Measurements from ENCODE around the gene ATL3. TPM values are rescaled to one million over a fixed set of nuclear protein-coding genes. Genes with fewer than 3 reads are reported as not detected.

Gene ATL3
- total and polyA plus RNA-seq, 2 donors (not counting 1 experiment from before 2014, with no cell fraction given): 8.9 to 33.8 TPM

DNA sequence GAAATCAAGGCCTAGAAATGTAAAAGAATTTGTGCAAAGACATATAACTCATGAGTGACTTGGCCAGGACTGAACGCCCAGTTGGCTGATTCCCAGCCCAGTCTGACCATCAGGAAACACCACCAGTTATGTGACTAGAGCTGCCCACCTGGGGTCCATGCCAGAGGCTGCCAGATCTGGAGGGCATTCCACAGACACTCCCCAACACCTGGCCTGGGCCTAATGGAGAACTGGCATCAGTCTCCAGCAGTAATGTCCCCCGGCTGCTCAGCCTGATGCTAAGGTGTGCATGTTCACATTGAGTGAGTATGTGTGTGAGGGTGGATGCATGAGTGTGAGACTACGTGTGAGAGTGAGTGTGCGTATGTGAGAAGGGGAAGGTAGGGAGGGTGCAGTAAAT, 72.6 kb downstream of the ATL3 start:
- Mint-ChIP-seq H3K4me3 (no peak overlapping the region), H3K9me3 (ENCODE audit: insufficient read depth) (no peaks in the 10 kb centered on the region), H3K27ac (no peak overlapping the region), H3K27me3 (peaks cover 4% of the 10 kb centered on the region), H3K4me1 (no peaks in the 10 kb centered on the region)
- Histone ChIP-seq H4K20me1 (ENCODE audit: control insufficient read depth, insufficient read depth, low read length, poor library complexity, severe bottlenecking) (no peaks in the 10 kb centered on the region), H3K79me2 (ENCODE audit: control insufficient read depth, insufficient read depth, low read length) (no peaks in the 10 kb centered on the region), H3K36me3 (replicated peaks in 1 of 2; ENCODE audit: control extremely low read depth in 1 of 2, control insufficient read depth in 1 of 2, extremely low read depth in 1 of 2, insufficient read depth in 2 of 2, low read length in 1 of 2) (no peaks in the 10 kb centered on the region), H2AFZ (ENCODE audit: insufficient read depth, low read depth, low read length, poor library complexity, severe bottlenecking) (no peak overlapping the region), H3K4me2 (replicated peaks; ENCODE audit: low read depth, low read length, poor library complexity, severe bottlenecking) (no peak overlapping the region), H3K4me3 (ENCODE audit: control extremely low read depth in 1 of 5, extremely low read depth in 1 of 5, insufficient read depth in 1 of 5, low read depth in 2 of 5, low read length in 4 of 5) (no peak overlapping the region), H3K27me3 (replicated peaks in 1 of 4; ENCODE audit: control extremely low read depth in 1 of 4, control insufficient read depth in 3 of 4, insufficient read depth in 4 of 4, low read length in 3 of 4) (no peaks in the 10 kb centered on the region), H3K9ac (ENCODE audit: low read length) (no peak overlapping the region), H3K27ac (ENCODE audit: low read length in 2 of 2) (no peak overlapping the region), H3K4me1 (ENCODE audit: control insufficient read depth in 2 of 2, insufficient read depth in 2 of 2, low read length in 2 of 2) (no peaks in the 10 kb centered on the region), H3K9me3 (ENCODE audit: control extremely low read depth in 1 of 3, control insufficient read depth in 2 of 3, insufficient read depth in 1 of 3, low read length in 2 of 3) (no peaks in the 10 kb centered on the region)
- ChIA-PET POLR2A (no interaction called here), CTCF (no interaction called here)
- DNase-seq: no peak
- no peak for TF ChIP-seq EZH2 (IDR thresholded peaks at IDR 0.05; ENCODE audit: borderline replicate concordance, insufficient read depth, low read depth, low read length, poor library complexity, severe bottlenecking)
- TF ChIP-seq, protein P1, sequence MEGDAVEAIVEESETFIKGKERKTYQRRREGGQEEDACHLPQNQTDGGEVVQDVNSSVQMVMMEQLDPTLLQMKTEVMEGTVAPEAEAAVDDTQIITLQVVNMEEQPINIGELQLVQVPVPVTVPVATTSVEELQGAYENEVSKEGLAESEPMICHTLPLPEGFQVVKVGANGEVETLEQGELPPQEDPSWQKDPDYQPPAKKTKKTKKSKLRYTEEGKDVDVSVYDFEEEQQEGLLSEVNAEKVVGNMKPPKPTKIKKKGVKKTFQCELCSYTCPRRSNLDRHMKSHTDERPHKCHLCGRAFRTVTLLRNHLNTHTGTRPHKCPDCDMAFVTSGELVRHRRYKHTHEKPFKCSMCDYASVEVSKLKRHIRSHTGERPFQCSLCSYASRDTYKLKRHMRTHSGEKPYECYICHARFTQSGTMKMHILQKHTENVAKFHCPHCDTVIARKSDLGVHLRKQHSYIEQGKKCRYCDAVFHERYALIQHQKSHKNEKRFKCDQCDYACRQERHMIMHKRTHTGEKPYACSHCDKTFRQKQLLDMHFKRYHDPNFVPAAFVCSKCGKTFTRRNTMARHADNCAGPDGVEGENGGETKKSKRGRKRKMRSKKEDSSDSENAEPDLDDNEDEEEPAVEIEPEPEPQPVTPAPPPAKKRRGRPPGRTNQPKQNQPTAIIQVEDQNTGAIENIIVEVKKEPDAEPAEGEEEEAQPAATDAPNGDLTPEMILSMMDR (IDR thresholded peaks at IDR 0.05): no peak
- intact Hi-C loops (cut with micrococcal nuclease): no loop called here
- 90% methylated on average over 3 of the region's 4 CpGs for WGBS (ENCODE audit: insufficient coverage)
- no peak for ATAC-seq (ENCODE audit: low read depth)

DNA sequence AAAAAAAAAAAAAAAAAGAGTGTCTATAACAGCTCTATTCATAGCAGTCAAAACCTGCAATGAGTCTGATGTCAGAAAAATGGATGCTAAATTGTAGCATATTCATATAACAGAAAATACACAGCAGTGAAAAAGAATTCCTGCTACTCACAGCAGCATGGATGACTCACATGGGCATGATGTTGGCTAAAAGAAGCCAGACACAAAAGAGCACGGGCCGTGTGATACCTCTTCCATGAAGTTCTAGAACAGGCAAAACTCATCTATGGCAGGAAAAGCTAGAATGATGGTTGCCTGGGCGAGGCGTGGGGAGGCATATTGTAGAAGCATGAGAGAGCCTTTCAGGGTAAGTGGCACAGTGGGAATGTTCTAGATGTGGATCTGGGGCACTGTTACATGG, 75.9 kb downstream of the ATL3 start:
- no peak overlapping the region for H2AFZ ChIP-seq (ENCODE audit: insufficient read depth, low read depth, low read length, poor library complexity, severe bottlenecking)
- H4K20me1 ChIP-seq (ENCODE audit: control insufficient read depth, insufficient read depth, low read length, poor library complexity, severe bottlenecking): no peaks in the 10 kb centered on the region
- intact Hi-C loops (cut with micrococcal nuclease): no loop called here
- Mint-ChIP-seq H3K4me1 (no peaks in the 10 kb centered on the region), H3K27me3 (peaks cover 2% of the 10 kb centered on the region), H3K27ac (no peak overlapping the region), H3K9me3 (ENCODE audit: insufficient read depth) (no peaks in the 10 kb centered on the region), H3K4me3 (no peak overlapping the region)
- no peaks in the 10 kb centered on the region for H3K36me3 ChIP-seq (replicated peaks in 1 of 2; ENCODE audit: control extremely low read depth in 1 of 2, control insufficient read depth in 1 of 2, extremely low read depth in 1 of 2, insufficient read depth in 2 of 2, low read length in 1 of 2)
- TF ChIP-seq, protein P1 (IDR thresholded peaks at IDR 0.05): no peak
- TF ChIP-seq EZH2 (IDR thresholded peaks at IDR 0.05; ENCODE audit: borderline replicate concordance, insufficient read depth, low read depth, low read length, poor library complexity, severe bottlenecking): no peak
- H3K27me3 ChIP-seq (replicated peaks in 1 of 4; ENCODE audit: control extremely low read depth in 1 of 4, control insufficient read depth in 3 of 4, insufficient read depth in 4 of 4, low read length in 3 of 4): no peaks in the 10 kb centered on the region
- no peak overlapping the region for H3K4me2 ChIP-seq (replicated peaks; ENCODE audit: low read depth, low read length, poor library complexity, severe bottlenecking)
- DNase-seq: no peak
- ChIA-PET CTCF (no interaction called here), POLR2A (no interaction called here)
- no peak for ATAC-seq (ENCODE audit: low read depth)
- H3K9me3 ChIP-seq (ENCODE audit: control extremely low read depth in 1 of 3, control insufficient read depth in 2 of 3, insufficient read depth in 1 of 3, low read length in 2 of 3): no peaks in the 10 kb centered on the region
- WGBS (ENCODE audit: insufficient coverage): 87% methylated on average over 4 of the region's 4 CpGs
- no peak overlapping the region for H3K27ac ChIP-seq (ENCODE audit: low read length in 2 of 2)
- H3K79me2 ChIP-seq (ENCODE audit: control insufficient read depth, insufficient read depth, low read length): no peaks in the 10 kb centered on the region
- no peaks in the 10 kb centered on the region for H3K4me1 ChIP-seq (ENCODE audit: control insufficient read depth in 2 of 2, insufficient read depth in 2 of 2, low read length in 2 of 2)
- H3K9ac ChIP-seq (ENCODE audit: low read length): no peak overlapping the region
- no peak overlapping the region for H3K4me3 ChIP-seq (ENCODE audit: control extremely low read depth in 1 of 5, extremely low read depth in 1 of 5, insufficient read depth in 1 of 5, low read depth in 2 of 5, low read length in 4 of 5)
